Rectal smooth muscle tissue (tissue), 1 donor: Measurements from ENCODE around the gene LIMK2.

Source experiments
- H3K27ac ChIP-seq: one replicate; pipeline ENCODE4 v1.7.0; 2013; ENCODE audit warnings: low read depth, low read length, inconsistent platforms
- H3K27me3 ChIP-seq: one replicate; pipeline ENCODE4 v1.7.0; 2013; ENCODE audit warnings: low read length; ENCODE audit not compliant: control insufficient read depth, insufficient read depth
- H3K36me3 ChIP-seq: one replicate; pipeline ENCODE4 v1.7.0; 2013; ENCODE audit warnings: low read length; ENCODE audit not compliant: control insufficient read depth, insufficient read depth
- H3K4me1 ChIP-seq: one replicate; pipeline ENCODE4 v1.7.0; 2013; ENCODE audit warnings: low read length; ENCODE audit not compliant: control insufficient read depth, insufficient read depth
- H3K4me3 ChIP-seq: one replicate; pipeline ENCODE4 v1.7.0; 2013; ENCODE audit warnings: low read length
- H3K9ac ChIP-seq: one replicate; pipeline ENCODE4 v1.7.0; 2013; ENCODE audit warnings: low read length

Gene LIMK2

DNA sequence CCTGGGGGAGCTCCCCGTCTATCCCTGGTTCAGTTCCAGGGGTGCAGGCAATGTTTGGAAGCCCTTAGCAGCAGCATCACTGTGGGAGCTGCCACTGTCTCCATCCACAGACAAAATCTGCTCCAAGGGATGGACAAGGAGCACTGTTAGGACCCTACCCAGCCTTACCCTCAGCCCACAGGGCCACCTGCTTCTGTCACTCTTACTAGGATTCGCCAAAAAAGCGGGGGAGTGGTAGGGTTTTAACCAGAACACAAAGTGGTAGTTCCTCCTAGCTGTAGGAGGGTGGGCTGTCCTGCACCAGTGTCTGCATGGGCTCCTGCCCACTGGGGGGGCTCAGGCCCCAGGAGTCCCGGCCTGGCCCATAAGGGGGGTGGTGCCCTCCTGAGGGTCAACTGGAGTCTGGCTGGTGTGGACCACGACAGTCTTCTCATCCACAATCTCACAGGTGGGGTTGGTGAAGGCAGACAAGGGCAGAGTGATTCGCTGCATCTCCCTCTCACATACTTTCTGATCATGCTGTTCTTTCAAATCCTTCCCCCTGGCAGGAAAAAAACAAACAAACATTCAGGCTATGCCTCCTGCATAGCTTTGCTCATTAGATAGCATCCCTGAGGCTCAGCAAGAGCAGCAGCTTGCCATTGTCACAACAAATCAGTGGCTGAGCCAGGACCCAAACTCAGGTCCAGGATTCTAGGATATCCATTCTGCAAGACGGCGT, 70.8 kb downstream of the LIMK2 start:
- H3K36me3 ChIP-seq: peaks cover 37% of the 10 kb centered on the region
- H3K4me3 ChIP-seq: no peak overlapping the region
- no peak overlapping the region for H3K27ac ChIP-seq
- H3K4me1 ChIP-seq: no peaks in the 10 kb centered on the region
- H3K9ac ChIP-seq: no peak overlapping the region
- no peaks in the 10 kb centered on the region for H3K27me3 ChIP-seq

DNA sequence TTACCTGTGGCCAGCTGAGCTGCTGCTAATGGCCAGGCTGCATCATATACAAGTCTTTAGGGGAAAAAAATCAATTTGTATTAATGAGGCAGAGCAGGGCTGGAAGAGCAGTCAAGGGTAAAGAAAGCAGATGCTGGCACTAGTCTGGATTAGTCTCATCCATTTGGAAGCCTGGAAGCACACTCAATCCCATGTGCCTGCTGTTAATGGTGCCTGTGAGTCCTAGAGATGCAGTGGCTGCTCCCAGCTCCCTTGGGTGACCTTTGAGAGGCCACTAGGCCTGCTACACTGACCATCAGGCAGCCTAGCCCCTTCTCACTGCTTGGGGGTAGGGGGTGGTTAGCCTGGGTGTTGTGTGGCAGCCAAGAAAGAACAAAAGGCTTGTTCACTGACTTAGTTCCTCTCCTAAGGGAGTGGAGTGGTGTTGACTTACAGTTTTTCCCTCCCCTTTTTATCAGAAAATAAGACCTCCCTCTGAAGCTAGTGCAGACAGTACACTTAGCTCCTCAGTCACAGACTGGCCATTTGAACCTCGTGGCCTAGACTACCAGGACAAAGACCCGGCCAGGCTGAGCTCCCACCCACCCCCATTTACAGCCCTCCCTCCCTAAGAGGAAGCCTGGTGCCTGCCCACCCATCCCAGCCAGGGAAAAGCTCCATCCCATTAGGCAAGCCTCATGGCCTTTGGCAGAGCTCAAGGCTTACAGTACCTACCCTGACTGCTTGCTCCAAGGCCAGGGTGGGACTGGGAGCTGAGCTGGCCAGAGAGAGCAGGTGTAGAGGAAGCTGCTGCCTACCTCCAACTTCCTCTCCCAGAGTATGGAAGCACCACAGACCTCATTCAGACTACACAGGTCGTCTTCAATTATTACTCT, 72.4 kb downstream of the LIMK2 start:
- Histone ChIP-seq H3K36me3 (peaks cover 47% of the 10 kb centered on the region), H3K4me1 (peaks cover 9% of the 10 kb centered on the region), H3K27ac (no peak overlapping the region), H3K4me3 (no peak overlapping the region), H3K9ac (no peak overlapping the region), H3K27me3 (no peaks in the 10 kb centered on the region)

- peaks cover 41% of the 10 kb centered on the region for H3K36me3 ChIP-seq
- H3K27me3 ChIP-seq: no peaks in the 10 kb centered on the region
- H3K27ac ChIP-seq: peak overlapping the region; percentile 38
- H3K4me3 ChIP-seq: no peak overlapping the region
- H3K9ac ChIP-seq: no peak overlapping the region
- H3K4me1 ChIP-seq: peaks cover 14% of the 10 kb centered on the region
Measured at GRCh38 chr22:31286360-31287255, 74.5 kb downstream of the LIMK2 start.

DNA sequence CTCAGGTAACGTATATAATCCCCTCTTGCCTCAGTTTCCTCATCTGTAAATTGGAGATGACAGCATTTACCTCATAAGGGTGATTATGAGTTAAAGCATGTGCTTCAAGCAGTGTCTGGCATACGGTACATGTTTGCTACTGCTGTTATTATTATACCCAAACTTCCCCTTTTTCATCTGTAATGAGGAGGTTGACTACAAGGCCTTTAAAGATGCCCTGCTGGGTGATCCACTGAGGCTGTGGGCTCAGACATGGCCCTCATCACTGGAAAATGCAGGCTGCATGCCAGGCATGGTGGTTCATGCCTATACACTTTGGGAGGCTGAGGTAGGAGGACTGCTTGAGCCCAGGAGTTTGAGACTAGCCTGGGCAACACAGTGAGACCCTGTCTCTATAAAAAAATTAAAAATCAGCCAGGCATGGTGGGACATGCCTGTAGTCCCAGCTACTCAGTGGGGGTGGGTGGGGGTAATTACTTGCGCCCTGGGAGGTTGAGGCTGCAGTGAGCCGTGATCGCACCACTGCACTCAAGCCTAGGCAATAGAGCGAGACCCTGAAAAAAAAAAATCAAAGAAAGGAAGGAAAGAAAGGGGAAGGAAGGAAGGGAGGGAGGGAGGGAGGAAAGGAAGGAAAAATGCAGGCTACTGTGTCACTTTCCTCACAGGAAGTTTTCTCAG, 75.9 kb downstream of the LIMK2 start:
- H3K4me1 ChIP-seq: peaks cover 16% of the 10 kb centered on the region
- no peak overlapping the region for H3K27ac ChIP-seq
- H3K27me3 ChIP-seq: no peaks in the 10 kb centered on the region
- no peak overlapping the region for H3K4me3 ChIP-seq
- H3K9ac ChIP-seq: no peak overlapping the region
- peaks cover 28% of the 10 kb centered on the region for H3K36me3 ChIP-seq

GRCh38 chr22:31288496-31289240, 76.6 kb downstream of the LIMK2 start:
- Histone ChIP-seq H3K27ac (no peak overlapping the region), H3K36me3 (peaks cover 24% of the 10 kb centered on the region), H3K4me1 (peaks cover 20% of the 10 kb centered on the region), H3K4me3 (peak overlapping the region; percentile 72), H3K9ac (no peak overlapping the region), H3K27me3 (no peaks in the 10 kb centered on the region)

GRCh38 chr22:31289344-31289743, 77.2 kb downstream of the LIMK2 start:
- H3K27me3 ChIP-seq: no peaks in the 10 kb centered on the region
- peak overlapping the region; percentile 25 for H3K9ac ChIP-seq
- peak overlapping the region; percentile 83 for H3K27ac ChIP-seq
- peaks cover 21% of the 10 kb centered on the region for H3K36me3 ChIP-seq
- peaks cover 24% of the 10 kb centered on the region for H3K4me1 ChIP-seq
- H3K4me3 ChIP-seq: peak overlapping the region; percentile 72

- Histone ChIP-seq H3K4me1 (peaks cover 29% of the 10 kb centered on the region), H3K4me3 (peak overlapping the region; percentile 81), H3K9ac (peak overlapping the region; percentile 69), H3K36me3 (peaks cover 15% of the 10 kb centered on the region), H3K27ac (peak overlapping the region; percentile 83), H3K27me3 (no peaks in the 10 kb centered on the region)
Measured at GRCh38 chr22:31290494-31291471, 78.7 kb downstream of the LIMK2 start.

- H3K27ac ChIP-seq: peak overlapping the region; percentile 83
- peak overlapping the region; percentile 81 for H3K4me3 ChIP-seq
- H3K36me3 ChIP-seq: peaks cover 10% of the 10 kb centered on the region
- H3K4me1 ChIP-seq: peaks cover 35% of the 10 kb centered on the region
- H3K9ac ChIP-seq: peak overlapping the region; percentile 89
- no peaks in the 10 kb centered on the region for H3K27me3 ChIP-seq
Measured at GRCh38 chr22:31291481-31292235, 79.6 kb downstream of the LIMK2 start.

DNA sequence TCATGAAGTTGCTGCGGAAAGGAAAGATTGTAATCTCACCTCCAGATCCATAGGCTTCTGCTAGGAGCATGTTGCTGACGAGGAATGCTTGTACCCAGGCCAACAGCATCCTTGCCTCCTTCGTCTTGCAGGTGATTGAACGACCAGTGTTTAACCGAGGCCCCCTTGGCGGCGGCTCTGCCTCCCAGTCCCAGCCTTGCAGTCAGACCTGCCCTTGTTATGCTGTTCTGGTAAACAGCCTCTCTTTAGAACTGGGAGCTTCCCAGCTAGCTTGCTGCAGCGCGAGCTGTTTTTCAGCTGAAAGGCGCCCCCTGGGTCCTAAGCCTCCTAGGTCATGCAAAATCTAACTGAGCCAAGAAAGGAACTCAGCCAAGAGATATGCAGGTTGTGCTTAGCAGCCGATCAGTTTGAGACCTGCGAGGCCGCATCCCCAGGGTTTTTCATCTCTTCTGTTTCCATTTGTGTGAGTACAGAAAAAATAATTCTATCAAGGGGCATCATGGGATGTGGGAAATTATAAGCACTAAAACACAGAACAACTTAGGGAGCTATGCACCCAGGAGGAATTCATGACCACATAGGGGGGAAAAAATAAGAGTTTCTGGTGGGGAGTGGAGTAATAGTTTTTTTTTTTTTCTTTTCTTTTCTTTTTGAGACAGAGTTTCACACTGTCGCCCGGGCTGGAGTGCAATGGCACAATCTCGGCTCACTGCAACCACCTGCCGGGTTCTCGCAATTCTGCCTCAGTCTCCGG, 80.3 kb downstream of the LIMK2 start, which contains the start of gene PIK3IP1:
Gene PIK3IP1, minus strand, starts transcription at position 253 of the 754 bp plus-strand sequence. Its CDS starts 144 bp downstream, at position 109.
- Histone ChIP-seq H3K27ac (peak within 1 kb of the TSS; percentile 83), H3K4me1 (peaks cover 36% of the 10 kb centered on the region), H3K36me3 (peaks cover 10% of the 10 kb centered on the region), H3K27me3 (no peaks in the 10 kb centered on the region), H3K4me3 (peak within 1 kb of the TSS; percentile 81), H3K9ac (peak within 1 kb of the TSS; percentile 89)
